Stimulated activated CD4-positive, alpha-beta T cell treated with anti-CD3 and anti-CD28 coated beads, TNF-alpha, amount 100 ng/mL, for 48 hours (primary cell): ENCODE measurements around the gene CCM2.
"Not testable (repeated sequence)": the region's sequence is repeated elsewhere in the genome, so short reads cannot be mapped to it uniquely, and the experiment has no call there.

Experiments
- DNase-seq, 3 donors: peaks; one replicate each; pipeline ENCODE4 v3.0.0-alpha.2; 2020; ENCODE audit warnings: low read depth in 3 of 3

The CCM2 gene

GRCh38 chr7:44981035-44981706, 18.8 kb upstream of the CCM2 start:
- DNase-seq = no peak

- DNase-seq = no peak
These were observed 17.5 kb upstream of the CCM2 start for GRCh38 chr7:44982535-44982923.

- DNase-seq = no peak
These were observed 17.0 kb upstream of the CCM2 start for GRCh38 chr7:44982970-44983369.

GRCh38 chr7:44983742-44984477, 16.1 kb upstream of the CCM2 start:
- no peak for DNase-seq

GRCh38 chr7:44984478-44984758, 15.6 kb upstream of the CCM2 start:
- no peak for DNase-seq

GRCh38 chr7:44985033-44985695, 14.8 kb upstream of the CCM2 start:
- DNase-seq = no peak

- DNase-seq = no peak
These were observed 14.1 kb upstream of the CCM2 start for GRCh38 chr7:44985900-44986217.

- peak; percentile 89 to 97 (median 94) for DNase-seq
These were observed 13.6 kb upstream of the CCM2 start for GRCh38 chr7:44986218-44987053.

- DNase-seq = no peak
These were observed 12.5 kb upstream of the CCM2 start for GRCh38 chr7:44987457-44987856.

- no peak for DNase-seq
These were observed 12.0 kb upstream of the CCM2 start for GRCh38 chr7:44987996-44988395.

- DNase-seq = no peak
These were observed 11.3 kb upstream of the CCM2 start for GRCh38 chr7:44988701-44989100.

GRCh38 chr7:44989132-44989531, 10.9 kb upstream of the CCM2 start:
- no peak for DNase-seq

GRCh38 chr7:44990109-44991023, 9.6 kb upstream of the CCM2 start:
- DNase-seq = no peak

GRCh38 chr7:44992004-44992795, 7.8 kb upstream of the CCM2 start:
- DNase-seq = not testable (repeated sequence)

GRCh38 chr7:44994877-44995554, 5.0 kb upstream of the CCM2 start:
- DNase-seq = no peak

GRCh38 chr7:44995555-44996493, 4.2 kb upstream of the CCM2 start:
- DNase-seq = no peak

- no peak for DNase-seq
These were observed 1.7 kb upstream of the CCM2 start for GRCh38 chr7:44998153-44998871.
